HG02642 (cell line): Measurements from ENCODE around the gene TOR2A.
A peak's percentile ranks its signal among the peaks of the same experiment; 100 is the strongest.
"Not testable (repeated sequence)": the region's sequence is repeated elsewhere in the genome, so short reads cannot be mapped to it uniquely, and the experiment has no call there.

Experiments
- ATAC-seq: cut with Tn5 transposase; IDR thresholded peaks from one replicate; pipeline ENCODE4 v1.9.1; 2021; ENCODE audit warnings: mild to moderate bottlenecking; ENCODE audit not compliant: unreplicated experiment, poor library complexity

The TOR2A gene

DNA sequence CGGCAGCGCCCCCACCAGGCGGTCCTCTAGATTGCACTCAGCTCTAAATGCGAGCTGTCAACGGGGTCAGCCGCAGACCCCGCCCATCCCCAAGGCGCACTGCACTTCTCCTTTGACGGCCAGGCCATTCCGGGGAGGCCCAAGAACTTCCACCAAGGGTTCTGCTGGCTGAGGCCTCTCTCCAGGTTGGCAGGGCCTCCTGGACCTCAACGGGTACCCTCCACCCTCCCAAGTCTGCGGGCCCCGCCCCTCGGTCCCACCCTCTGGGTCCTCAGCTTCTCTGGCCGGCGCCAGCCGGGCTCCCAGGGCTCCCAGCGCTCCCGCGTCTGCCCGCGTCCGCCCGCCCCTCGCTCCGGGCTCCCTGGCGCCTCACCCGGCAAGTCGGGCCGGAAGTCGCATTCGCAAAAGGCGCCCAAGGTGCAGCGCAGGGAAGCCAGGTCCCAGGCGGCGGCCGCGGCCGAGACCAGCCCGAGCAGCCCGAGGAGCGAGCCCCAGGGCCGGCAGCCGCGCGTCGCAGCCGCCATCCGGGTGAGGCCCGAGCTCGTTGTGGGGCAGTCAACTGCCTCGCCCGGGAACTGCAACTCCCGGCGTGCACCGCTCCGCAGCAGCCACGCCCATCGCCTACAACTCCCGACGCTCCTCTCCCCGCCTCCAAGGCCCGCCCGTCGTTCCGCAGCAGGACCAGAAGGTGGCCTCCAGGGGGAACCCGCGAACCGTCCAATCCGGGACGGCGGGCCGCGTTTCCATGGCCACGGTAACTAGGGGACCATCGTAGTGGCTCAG is at the start of gene TOR2A:
TSS of gene TOR2A (minus strand) at position 548 of the 783 bp plus-strand sequence. CDS start at position 524, 24 bp downstream.
- ATAC-seq, result peak; percentile 88

DNA sequence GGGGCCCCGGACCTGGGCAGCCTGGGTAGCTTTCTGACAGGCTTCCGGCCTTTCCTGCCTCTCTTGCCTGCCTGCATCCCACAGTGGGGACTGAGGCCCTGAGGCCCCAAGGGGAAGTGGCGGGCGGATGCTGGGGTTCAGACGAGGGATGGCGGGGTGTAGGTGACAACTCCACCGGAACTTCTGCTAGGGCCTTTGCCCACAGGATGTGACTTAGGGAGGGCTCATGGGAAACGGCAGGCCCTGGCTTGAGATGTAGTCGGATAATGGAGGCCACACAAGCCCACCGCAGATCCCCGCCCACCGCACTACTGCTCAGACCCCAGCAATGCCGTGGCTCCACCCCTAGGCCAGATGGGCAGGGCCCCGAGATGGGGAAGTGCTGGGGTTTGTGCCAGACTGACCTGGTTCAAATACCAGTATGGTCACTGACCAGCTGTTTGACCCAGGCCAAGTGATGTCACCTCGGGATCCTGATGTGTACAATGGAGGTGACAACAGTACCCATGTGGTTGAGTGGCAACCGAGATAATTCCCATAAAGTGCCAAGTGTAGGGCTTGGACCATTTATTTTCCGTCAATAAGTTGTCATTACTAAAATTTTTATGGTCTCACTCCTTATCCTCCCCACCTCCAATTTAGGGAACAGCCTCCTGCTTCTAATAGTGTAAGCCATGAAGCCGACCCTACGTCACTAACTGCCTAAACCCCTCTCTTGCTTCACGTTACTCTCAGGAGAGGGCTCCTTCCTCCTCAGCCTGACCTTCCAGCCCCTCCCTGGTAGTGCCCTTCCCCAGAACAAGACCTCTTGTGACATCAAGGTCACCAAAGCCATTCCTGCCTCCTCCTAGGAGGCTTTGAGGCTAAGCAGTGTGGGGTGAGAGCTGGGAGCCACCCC is 48.3 kb upstream of the TOR2A start:
- ATAC-seq, result no peak

DNA sequence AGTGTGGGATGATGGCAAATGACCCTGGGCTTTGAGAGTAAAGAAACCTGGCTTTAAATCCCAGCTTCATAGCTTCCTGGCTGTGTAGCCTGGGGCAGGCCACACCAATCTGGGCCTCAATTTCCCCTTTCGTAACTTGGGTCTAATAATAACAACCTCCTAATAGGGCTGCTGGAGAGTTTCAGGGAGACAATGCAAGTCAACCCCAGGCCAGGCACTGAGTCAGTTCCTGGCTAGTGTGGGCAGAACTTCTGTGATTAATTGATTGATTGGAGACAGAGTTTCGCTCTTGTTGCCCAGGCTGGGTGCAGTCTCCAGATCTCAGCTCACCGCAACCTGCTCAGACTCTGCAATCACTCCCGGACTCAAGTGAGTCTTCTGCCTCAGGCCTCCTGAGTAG is 46.7 kb upstream of the TOR2A start:
- ATAC-seq, result no peak

DNA sequence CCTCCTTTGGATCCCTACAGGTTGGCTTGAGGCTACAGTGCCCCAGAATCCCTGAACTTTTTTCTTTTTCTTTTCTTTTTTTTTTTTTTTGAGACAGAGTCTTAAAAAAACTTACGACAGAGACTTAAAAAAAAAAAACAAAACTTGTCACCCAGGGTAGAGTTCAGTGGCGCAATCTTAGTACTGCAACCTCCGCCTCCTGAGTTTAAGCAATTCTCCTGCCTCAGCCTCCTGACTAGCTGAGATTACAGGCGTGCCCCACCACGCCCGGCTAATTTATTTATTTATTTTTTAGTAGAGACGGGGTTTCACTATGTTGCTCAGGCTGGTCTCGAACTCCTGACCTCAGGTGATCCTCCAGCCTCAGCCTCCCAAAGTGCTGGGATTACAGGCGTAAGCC is 45.8 kb upstream of the TOR2A start:
- ATAC-seq, result not testable (repeated sequence)

DNA sequence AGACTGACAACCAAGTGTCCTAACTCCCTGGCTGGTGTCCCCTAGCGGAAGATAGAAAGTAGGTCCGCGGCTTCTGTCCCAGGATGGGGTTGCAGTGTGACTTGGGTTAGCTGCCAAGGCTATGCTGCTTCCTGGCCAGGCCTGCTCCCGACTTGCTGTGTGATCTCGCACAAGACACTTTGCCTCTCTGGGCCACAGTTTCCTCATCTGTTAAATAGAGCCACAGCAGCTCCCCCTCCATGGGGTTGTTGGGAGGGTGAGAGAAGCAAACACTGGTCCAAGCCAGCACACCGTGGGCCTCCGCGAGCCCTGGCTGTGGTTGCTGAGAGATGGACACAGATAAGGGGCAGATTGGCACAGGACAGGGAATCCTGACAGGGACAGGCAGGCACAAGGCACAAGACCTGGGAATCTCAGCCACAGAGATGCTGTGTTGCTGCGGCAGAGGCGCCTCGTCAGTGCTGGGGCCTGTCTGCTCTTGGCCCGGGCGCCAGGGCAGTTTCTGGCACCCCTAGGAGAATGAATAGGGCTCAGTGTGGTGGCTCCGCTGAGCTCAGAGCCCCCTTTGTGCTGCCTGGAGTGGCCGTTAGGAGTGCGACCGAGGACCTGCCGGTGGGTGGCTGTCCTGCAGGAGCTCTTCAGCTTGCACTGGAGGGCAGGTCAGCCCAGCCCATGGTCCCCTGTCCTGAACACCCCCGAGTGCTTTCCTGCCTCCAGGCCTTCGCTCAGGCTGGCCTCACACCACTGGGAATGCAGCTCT is 45.2 kb upstream of the TOR2A start:
- no peak for ATAC-seq

DNA sequence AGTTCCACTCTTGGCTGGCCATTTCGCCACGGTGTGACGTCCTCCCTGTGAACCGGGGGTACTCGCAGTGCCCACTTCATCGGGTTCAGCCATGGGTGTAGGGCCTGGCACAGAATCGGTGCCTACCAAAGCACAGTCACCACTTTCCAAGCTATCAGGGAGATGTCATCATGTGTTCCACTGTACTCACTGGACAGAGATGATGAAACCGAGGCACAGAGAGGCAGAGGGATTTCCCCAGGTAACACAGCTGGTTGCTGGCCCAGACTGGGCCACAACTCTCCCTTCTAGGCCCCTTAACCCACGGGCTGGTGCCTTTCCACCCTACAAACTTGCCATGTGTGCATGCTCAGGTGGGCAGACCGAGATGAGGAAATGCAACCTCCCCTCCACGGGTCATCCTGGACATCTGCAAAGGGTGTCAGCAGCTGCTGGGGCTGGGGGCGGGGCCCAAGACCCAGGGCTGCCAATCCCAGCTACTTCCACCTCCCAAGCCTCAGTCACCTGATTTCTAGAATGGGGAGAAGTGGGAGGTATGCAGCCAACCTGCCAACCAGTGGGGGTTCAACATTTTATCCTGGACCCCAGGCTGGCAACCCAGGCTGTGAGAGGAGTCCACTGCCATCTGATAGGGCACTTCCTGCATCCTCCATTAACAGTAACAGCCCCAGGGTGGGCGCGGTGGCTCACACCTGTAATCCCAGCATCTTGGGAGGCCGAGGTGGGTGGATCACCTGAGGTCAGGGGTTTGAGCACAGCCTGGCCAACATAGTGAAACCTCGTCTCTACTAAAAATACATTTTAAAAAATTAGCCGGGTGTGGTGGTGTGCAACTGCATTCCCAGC is 44.3 kb upstream of the TOR2A start:
- ATAC-seq, result peak; percentile 42

DNA sequence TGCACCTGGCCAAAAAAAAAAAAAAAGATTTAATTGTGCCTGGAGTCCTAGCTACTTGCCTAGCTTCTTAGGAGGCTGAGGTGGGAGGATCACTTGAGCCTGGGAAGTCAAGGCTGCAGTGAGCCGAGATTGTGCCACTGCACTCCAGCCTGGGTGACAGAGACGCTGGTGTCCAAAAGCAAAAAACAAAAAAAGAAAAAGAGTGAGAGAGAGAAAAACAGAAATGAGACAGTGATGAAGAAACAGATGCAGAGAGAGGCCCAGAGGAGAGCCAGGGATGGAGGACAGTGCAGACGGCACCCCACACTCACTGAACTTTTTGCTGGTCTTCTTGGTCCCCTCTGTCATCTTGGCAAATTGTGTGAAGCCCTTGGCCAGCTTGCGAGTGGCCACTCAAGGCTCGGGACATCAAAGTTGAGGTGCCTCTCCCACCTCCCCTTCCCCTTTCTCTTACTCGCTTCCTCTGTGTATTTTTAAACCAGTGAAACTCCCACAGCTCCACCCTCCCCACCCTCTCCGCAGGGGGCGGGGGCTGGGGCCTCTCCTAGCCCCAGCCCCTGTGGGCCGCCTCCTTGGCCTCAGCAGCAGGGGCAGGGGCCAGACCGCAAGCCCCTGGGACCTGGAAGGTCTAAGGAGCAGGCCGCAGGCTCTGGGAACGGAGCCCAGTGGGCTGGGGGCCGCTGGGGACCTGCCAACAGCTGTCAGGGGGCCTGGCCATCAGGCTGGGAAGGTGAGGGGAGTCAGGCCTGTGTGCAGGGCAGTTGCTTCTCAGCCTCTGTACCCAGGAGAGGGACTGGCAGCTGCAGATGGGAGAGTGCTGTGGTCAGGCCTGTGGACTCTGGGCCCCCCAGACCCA is 43.4 kb upstream of the TOR2A start, which contains the start of gene SH2D3C:
TSS of gene SH2D3C (minus strand) at position 387 of the 856 bp plus-strand sequence. CDS start at position 348, 39 bp downstream.
- ATAC-seq, result peak; percentile 38

DNA sequence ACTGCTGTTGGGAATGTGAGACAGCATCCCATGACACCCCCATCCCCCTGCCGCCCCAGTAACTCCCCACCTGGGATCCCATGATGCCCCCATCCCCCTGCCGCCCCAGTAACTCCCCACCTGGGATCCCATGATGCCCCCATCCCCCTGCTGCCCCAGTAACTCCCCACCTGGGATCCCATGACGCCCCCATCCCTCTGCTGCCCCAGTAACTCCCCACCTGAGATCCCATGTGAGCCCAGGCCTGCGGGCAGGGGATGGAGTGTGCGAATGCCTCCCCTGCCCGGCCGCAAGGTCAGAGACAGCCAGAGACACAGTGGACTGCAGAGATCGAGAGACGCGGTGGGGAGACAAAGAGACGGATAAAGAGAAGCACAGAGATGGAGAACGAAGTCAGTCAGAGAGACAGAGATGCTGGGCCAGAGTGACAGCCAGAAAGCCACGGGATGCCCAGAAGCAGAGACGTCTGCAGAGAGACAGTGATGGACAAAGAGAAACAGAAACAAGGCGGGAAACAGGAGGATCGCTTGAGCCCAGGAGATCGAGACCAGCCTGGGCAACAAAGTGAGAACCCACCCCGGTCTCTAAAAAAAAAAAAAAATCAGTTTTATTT is 42.4 kb upstream of the TOR2A start:
- no peak for ATAC-seq

DNA sequence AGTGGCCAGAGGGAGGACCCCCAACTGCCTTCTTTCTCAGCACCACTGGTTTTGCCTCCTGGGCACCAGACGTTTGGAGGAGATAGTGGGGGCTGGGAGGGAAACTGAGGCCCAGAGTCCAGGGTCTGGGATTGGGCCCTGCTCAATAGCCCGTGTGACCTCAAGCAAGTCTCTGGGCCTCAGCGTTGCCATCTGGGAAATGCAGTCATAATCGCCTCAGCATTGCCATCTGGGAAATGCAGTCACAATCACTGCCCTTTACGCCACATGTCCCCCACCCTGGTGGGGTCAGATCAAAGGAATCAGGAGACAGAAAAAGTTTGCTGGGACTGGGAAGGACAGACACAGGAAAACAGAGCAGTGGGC is 41.8 kb upstream of the TOR2A start:
- no peak for ATAC-seq

DNA sequence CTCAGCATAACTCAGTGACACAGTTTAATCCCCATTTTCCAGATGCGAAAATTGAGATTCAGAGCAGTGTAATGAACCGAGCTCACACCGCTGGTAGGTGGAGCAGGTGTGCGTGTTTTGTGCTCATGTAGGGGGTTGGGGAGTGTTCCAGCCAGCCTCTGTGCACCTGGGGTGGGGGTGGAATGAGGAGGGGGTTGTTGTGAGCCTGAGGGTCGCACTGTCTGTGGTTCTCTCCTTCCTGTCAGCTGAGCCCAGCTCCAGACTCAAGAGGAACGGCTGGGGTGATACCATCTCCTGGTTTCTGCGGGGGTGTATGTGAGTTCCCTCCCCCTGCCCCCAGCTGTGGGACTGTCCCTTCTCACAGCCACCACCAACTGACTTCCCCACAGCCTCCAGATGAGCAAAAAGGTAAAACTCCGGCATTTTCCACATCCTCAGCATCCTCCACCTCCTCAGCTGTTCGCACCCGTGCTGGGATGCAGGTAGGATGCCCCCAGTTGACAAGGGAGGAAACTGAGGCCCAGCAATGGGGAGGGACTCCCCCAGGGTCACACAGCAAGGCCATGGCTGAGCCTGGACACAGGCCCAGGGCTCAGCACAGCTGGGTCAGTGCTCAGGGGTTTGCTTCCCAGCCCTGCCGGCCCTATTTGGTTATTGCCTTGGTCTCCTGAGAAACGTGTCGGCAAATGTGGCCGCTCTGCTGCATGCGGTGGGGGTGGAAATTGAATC is 41.3 kb upstream of the TOR2A start:
- no peak for ATAC-seq

DNA sequence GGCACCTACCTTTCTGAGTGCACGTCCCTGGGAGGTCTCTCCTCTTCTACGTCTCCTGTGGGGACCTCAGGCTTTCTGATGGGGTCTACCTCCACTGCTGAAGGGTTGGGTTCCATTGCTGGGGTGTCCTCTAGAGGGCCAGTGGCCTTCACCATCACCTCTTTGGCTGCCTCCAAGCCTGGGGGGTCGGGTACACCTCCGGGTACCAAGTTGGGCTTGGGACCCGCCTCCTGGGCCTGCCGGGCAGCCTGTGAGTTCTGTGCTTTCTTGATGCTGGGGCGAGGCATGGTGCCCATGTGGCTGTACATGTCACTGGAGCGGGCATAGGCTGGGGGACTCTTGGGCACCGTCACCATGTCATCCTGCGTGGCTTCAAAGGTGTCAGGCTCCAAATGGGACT is 38.9 kb upstream of the TOR2A start:
- no peak for ATAC-seq

DNA sequence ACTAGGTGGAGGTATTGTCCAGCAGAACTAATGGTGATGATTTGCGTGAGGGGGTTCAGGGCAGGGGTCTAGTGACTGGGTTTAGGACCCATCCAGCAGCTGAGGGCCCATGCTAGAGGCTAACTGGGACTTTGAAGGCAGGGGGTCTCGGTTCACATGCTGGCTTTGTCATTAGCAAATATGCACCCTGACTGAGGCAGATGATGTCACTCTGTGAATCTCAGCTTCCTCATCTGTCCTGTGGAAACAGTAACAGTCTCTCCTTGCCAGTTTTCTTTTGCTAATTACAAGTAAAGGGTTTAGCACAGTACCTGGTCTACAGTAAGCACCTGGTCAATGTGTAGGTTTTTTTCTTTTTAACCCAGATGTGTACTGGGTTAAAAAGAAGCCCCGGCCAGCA is 38.2 kb upstream of the TOR2A start:
- no peak for ATAC-seq

DNA sequence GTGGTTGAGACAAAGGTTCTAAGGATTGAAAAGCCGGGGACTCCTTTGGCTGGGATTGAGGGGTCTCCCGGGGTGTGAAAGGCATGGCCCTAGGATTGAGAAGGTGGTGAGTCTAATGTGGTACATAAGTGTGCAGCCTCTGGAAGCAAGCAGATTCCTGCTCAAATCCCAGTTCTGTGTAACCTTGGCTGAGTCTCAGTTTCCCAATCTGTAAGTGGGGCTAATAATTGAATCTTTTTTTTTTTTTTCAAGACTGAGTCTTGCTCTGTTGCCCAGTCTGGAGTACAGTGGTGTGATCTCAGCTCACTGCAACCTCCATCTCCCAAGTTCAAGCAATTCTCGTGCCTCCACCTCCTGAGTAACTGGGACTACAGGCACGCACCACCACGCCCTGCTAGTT is 37.5 kb upstream of the TOR2A start:
- no peak for ATAC-seq

DNA sequence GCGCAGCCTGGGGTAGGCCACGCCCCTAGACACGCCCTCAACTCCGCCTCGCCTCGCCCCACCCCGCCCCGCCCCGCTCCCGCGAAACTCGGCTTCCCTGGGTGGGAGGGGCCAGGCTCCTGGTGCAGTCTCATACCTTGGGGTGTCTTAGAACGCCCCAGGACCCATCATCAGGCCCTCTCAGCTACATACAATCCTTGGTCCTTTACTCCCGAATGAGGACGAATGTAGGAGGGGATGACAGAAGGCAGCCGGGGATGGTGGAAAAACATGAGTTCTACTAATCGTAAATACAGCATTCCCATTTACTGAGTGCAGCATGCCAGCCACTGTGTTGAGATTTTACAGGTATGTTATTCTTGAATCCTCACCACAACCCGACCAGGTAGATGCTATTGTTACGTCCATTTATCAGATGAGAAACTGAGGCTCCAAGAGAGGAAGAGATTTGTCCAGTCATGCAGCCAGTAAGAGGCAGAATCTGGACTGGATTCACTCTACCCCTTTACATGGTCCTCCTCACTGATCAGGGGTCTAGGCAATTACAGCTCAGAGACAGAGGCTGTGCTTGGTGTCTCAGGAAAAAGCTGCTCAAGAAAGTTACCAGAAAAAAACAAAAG is 36.6 kb upstream of the TOR2A start:
- no peak for ATAC-seq

DNA sequence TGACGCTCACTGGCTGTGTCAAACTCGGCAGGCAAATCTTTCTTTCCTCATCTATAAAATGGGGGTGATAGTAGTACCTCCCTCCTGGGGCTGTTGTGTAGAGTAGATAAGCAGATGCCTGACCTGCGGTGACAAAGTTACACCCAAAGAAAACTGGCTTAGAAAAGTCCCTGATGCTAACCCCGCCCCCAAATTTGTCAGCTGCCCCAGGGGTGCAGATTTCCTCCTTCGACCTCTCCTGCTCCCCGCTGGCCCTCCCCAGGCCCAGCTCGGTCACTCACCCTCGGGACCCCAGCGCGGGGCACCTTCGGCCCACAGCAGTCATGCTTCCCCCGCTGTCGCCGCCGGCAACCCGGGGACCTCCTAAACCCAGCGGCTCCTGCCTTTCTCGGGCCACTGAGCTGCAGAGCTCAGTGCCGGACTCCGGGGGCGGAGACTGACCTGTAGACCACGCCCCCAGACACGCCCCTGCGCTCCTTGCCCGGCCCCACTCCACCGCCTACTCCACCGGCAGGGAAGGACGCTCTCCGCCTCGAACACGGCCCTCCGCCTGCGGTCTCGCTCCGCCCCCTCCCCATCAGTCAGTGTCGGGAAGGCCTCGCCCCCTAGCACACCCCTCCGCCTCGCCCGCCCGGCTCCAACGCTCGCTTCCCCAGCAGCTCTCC is 35.9 kb upstream of the TOR2A start:
- ATAC-seq, result peak; percentile 89

DNA sequence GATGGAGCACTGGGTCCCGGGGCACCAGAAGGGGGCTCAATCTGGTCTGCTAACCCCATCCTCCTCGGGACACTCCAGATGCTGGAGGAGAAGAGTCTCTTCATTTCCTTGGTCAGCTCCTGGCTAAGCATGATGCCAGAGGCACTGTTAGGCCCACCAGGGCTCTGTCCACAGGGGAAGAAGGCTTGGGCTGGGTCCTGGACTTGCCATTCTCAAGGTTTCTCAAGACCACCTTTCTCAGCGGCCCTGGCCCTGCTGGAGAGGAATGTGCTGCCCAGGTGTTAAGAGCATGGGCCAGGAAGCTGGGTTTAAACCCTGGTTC is 35.5 kb upstream of the TOR2A start:
- ATAC-seq, result no peak
